ENCODE results near the gene ZNF292. TPM values are rescaled to one million over a fixed set of nuclear protein-coding genes. Genes with fewer than 3 reads are reported as not detected.
A peak's percentile ranks its signal among the peaks of the same experiment; 100 is the strongest.

Gene ZNF292
- total and polyA plus RNA-seq, 10 of the 15 experiments (the other 5 are each of a cell fraction or from before 2014, with no cell fraction given): 11.1 to 57.6 (median 30.6) TPM

- Histone ChIP-seq H3K79me2 (ENCODE audit: control insufficient read depth, insufficient read depth, low read length) (peaks cover 92% of the 10 kb centered on the region), H4K20me1 (ENCODE audit: control insufficient read depth, insufficient read depth) (no peaks in the 10 kb centered on the region), H3K9me3 (replicated peaks; ENCODE audit: control insufficient read depth, insufficient read depth, low read length) (no peaks in the 10 kb centered on the region), H3K4me3 (no peak overlapping the region), H3K9ac (ENCODE audit: control insufficient read depth, insufficient read depth, low read length) (no peak overlapping the region), H3K27me3 (replicated peaks in 1 of 2; ENCODE audit: control insufficient read depth in 2 of 2, insufficient read depth in 2 of 2, low read length in 1 of 2) (no peaks in the 10 kb centered on the region), H2AFZ (ENCODE audit: control insufficient read depth, low read depth, low read length) (no peak overlapping the region), H3K36me3 (ENCODE audit: control insufficient read depth in 2 of 2, insufficient read depth in 2 of 2, low read length in 1 of 2) (no peaks in the 10 kb centered on the region; a peak in 1 of 4 replicates), H3K4me1 (ENCODE audit: control insufficient read depth, insufficient read depth, low read length) (peaks cover 36% of the 10 kb centered on the region), H3K27ac (ENCODE audit: control insufficient read depth, insufficient read depth) (peak overlapping the region; percentile 5; the same call in 1 of the 2 replicates), H3K4me2 (ENCODE audit: control insufficient read depth, insufficient read depth) (peak overlapping the region; percentile 26; the same call in 1 of the 2 replicates)
- FAIRE-seq (peak; percentile 31), ATAC-seq (peak; percentile 71), DNase-seq (ENCODE audit: low read depth, low spot score) (no peak)
- POLR2A ChIA-PET: no interaction called here
- CTCF ChIA-PET: no interaction called here
- SMC1A ChIA-PET (ENCODE audit: uncharacterized antibody, unreplicated experiment): interaction anchor here (2.3 kb wide), 1 partner anchor 14 kb away, joined by 13 read pairs; no protein-coding TSS in a partner anchor
- BruUV-seq (replicated peaks): no TSS peak
- in situ Hi-C loops (cut with MboI) (no loop called here), intact Hi-C loops (cut with micrococcal nuclease; ENCODE audit: unreplicated experiment) (loop anchor here (1.0 to 2.0 kb wide), 2 partner anchors 14 to 41 kb away; partner anchors contain the start of gene ZNF292)
- 100% methylated on average over 1 of the region's 1 CpG for WGBS (ENCODE audit: insufficient coverage, insufficient replicate concordance, low lambda C conversion rate, missing lambda C conversion rate)
- TF ChIP-seq HDGF (IDR thresholded peaks at IDR 0.05): no peak
- TF ChIP-seq EP300 (IDR thresholded peaks at IDR 0.05; ENCODE audit: borderline replicate concordance in 1 of 2, control insufficient read depth in 1 of 2, low read depth in 2 of 2, low read length in 2 of 2): peak in 1 of 2 experiments; percentile 33; a peak in 1 of 4 replicates
- RAD21 ChIA-PET (ENCODE audit: unreplicated experiment): interaction anchor here (1.4 kb wide), 1 partner anchor 19 kb away, joined by 3 read pairs; no protein-coding TSS in a partner anchor
Measured at GRCh38 chr6:87196275-87196842, 41.0 kb downstream of the ZNF292 start.

- SMC1A ChIA-PET (ENCODE audit: uncharacterized antibody, unreplicated experiment): interaction anchor here (1.0 to 2.4 kb wide), 10 partner anchors 10 to 45 kb away, joined by 3 to 13 read pairs (median 5); partner anchors contain the start of gene ZNF292
- Histone ChIP-seq H3K4me1 (ENCODE audit: control insufficient read depth, insufficient read depth, low read length) (peaks cover 36% of the 10 kb centered on the region), H3K79me2 (ENCODE audit: control insufficient read depth, insufficient read depth, low read length) (peaks cover 91% of the 10 kb centered on the region), H3K9me3 (replicated peaks; ENCODE audit: control insufficient read depth, insufficient read depth, low read length) (no peaks in the 10 kb centered on the region), H3K36me3 (ENCODE audit: control insufficient read depth in 2 of 2, insufficient read depth in 2 of 2, low read length in 1 of 2) (no peaks in the 10 kb centered on the region; a peak in 1 of 4 replicates), H3K27ac (ENCODE audit: control insufficient read depth, insufficient read depth) (peak overlapping the region; percentile 58; the same call in 1 of the 2 replicates), H3K9ac (ENCODE audit: control insufficient read depth, insufficient read depth, low read length) (no peak overlapping the region), H4K20me1 (ENCODE audit: control insufficient read depth, insufficient read depth) (no peaks in the 10 kb centered on the region), H3K27me3 (replicated peaks in 1 of 2; ENCODE audit: control insufficient read depth in 2 of 2, insufficient read depth in 2 of 2, low read length in 1 of 2) (no peaks in the 10 kb centered on the region), H3K4me3 (no peak overlapping the region), H3K4me2 (ENCODE audit: control insufficient read depth, insufficient read depth) (no peak overlapping the region; the same call in 1 of the 2 replicates), H2AFZ (ENCODE audit: control insufficient read depth, low read depth, low read length) (no peak overlapping the region)
- ATAC-seq: peak; percentile 77
- FAIRE-seq: no peak
- in situ Hi-C loops (cut with MboI) (no loop called here), intact Hi-C loops (cut with micrococcal nuclease; ENCODE audit: unreplicated experiment) (loop anchor here (2.0 kb wide), 1 partner anchor 15 kb away; no protein-coding TSS in a partner anchor)
- peak; percentile 49 for DNase-seq (ENCODE audit: low read depth, low spot score)
- CTCF ChIA-PET: interaction anchor here (0.8 to 1.5 kb wide), 5 partner anchors 9 to 492 kb away, joined by 3 to 5 read pairs (median 3); no protein-coding TSS in a partner anchor
- RAD21 ChIA-PET (ENCODE audit: unreplicated experiment): interaction anchor here (0.6 to 1.8 kb wide), 10 partner anchors 10 to 1883 kb away, joined by 3 to 7 read pairs (median 4); partner anchors contain the start of gene PNRC1
- BruUV-seq (replicated peaks): no TSS peak
- POLR2A ChIA-PET: interaction anchor here (0.6 to 2.0 kb wide), 12 partner anchors 16 to 1709 kb away, joined by 3 to 12 read pairs (median 6); no protein-coding TSS in a partner anchor
- WGBS (ENCODE audit: insufficient coverage, insufficient replicate concordance, low lambda C conversion rate, missing lambda C conversion rate): 0% methylated on average over 3 of the region's 3 CpGs
- peak; percentile 47 for TF ChIP-seq SKIL (IDR thresholded peaks at IDR 0.05; ENCODE audit: low read depth, poor library complexity, severe bottlenecking)
- TF ChIP-seq PML (IDR thresholded peaks at IDR 0.05; ENCODE audit: low read length): 0 out of 2 replicates have a peak, but pooled peaks have one; percentile 51
- TF ChIP-seq PAX5 (IDR thresholded peaks at IDR 0.05; ENCODE audit: borderline replicate concordance, low read depth, low read length): 0 out of 2 replicates have a peak, but pooled peaks have one; percentile 8
- TF ChIP-seq PBX3 (IDR thresholded peaks at IDR 0.05; ENCODE audit: insufficient replicate concordance, low read depth, low read length): no peak
- no peak for TF ChIP-seq CEBPZ (IDR thresholded peaks at IDR 0.05; ENCODE audit: low read depth, low read length)
Measured at GRCh38 chr6:87197547-87197946, 42.2 kb downstream of the ZNF292 start.
